Activated CD4-positive, CD25-positive, alpha-beta regulatory T cell treated with anti-CD3 and anti-CD28 coated beads, Interleukin-2, amount 50 U/mL, for 72 hours (primary cell): ENCODE data around the gene MSANTD2.

Experiments used
- DNase-seq: peaks from one replicate; pipeline ENCODE4 v3.0.0; 2021

Gene MSANTD2

GRCh38 chr11:124728134-124728533, 72.1 kb downstream of the MSANTD2 start:
- DNase-seq = no peak

- DNase-seq = no peak
These were observed 72.7 kb downstream of the MSANTD2 start for GRCh38 chr11:124727474-124727873.

GRCh38 chr11:124725719-124726105, 74.5 kb downstream of the MSANTD2 start:
- no peak for DNase-seq

DNA sequence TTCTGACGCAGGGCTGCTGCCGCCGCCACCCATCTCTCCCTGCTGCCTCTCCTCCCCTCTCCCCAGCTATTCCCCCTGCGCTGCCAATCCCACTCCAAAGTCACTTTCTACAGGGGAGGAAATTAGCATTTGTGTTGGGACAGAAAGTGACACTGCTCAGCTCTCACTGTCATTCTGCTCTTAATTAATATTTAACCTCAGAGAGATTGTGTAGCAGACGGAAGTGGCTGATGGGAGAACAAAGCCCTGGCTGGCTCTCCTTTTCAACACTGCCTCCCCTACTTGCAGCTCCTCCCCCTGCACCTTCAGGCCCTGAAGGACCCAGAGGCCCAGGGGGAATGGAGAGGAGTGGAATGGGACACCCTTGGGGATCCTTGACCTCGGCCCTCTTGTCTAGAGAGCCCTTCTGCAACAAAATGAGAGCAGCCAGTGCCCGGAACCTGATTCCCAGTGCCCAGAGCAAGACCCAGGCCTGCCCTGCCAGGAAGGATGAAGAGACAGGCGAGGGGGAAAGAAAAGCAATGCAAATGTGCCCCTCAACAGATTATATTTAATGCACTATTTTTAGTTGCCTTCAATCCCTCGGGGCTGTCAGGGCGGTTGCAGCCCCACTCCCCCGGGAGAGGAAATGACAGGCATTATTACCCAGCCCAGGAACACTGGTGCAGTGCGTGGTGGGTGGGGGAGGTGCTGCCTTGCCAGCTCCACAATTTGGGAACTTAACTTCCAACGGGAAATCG, 75.1 kb downstream of the MSANTD2 start:
- no peak for DNase-seq

DNA sequence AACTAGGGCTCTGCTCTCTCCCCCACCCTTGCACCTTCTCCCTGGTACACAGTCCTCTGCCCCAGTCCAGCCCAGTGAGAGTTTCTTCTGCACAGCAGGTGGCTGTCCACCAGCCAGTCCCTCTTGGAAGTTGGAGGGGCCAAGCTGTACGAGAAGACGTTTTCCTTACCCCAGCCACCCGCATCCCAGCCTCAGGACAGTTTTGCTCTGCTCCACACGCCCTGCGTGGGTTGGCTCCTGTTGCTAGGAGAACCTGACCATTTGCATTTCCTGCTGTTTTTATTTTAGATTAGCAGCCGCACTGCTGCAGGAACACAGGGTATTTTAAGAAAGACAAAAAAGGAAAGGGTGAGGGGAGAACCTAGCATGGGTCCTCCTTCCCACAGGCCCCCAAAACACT, 78.0 kb downstream of the MSANTD2 start:
- DNase-seq = no peak

DNA sequence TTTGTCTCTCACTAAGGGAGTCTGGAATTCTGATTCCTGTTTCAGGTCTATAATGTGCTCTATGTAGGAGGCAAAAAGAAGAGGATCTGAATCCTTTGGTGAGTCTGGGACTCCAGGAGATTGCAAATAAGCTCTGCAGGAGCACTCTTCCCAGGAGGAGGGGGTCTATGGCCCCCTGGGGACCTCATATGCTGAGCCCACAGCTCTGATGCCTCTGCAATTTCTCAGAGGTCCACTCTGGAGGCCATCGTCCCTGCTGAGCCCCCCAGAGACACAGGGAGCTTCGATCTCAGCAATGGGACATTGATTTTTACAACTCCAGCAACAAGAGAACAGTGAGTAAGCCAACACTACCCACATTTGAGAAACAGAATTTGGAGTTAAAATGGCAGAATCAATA, 80.7 kb downstream of the MSANTD2 start:
- DNase-seq = no peak

GRCh38 chr11:124718801-124719200, 81.4 kb downstream of the MSANTD2 start:
- no peak for DNase-seq

- DNase-seq = no peak
These were observed 82.2 kb downstream of the MSANTD2 start for GRCh38 chr11:124717786-124718651.

DNA sequence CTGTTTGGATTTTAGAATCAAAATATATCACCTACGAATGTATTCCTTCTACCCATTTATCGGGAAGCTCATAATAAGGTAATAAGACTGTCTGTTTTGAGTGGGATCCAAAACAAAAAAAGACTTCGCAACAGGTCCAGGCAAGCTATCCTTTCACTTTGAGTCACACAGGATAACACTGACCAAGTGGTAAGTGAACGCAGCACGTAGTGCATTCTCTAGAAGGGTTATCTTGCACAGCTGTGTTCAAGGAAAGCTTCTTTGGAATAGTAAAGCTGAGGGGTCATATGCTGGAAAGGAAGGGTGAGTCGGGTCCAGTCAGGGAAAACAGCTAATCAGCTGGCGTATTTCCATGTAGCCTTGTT, 82.8 kb downstream of the MSANTD2 start:
- no peak for DNase-seq

- DNase-seq = no peak
These were observed 83.6 kb downstream of the MSANTD2 start for GRCh38 chr11:124716591-124716990.
